HEK293 (cell line): Measurements from ENCODE around the gene SRF.

Experiments
- ATF2 ChIP-seq: fragments of 450-650 bp; formaldehyde crosslinking; IDR thresholded peaks from 2 replicates; pipeline ENCODE4 v1.5.1; 2016; ENCODE audit warnings: missing biosample characterization, missing genetic modification characterization, low read depth
- BCL11B ChIP-seq: fragments of 450-650 bp; formaldehyde crosslinking; IDR thresholded peaks from 2 replicates; pipeline ENCODE4 v1.5.1; 2016; ENCODE audit warnings: low read depth, missing biosample characterization, missing genetic modification characterization
- GLIS2 ChIP-seq: fragments of 450-650 bp; formaldehyde crosslinking; IDR thresholded peaks from 2 replicates; pipeline ENCODE4 v1.5.1; 2016; ENCODE audit warnings: missing biosample characterization, missing genetic modification characterization
- IKZF3 ChIP-seq: fragments of 450-650 bp; IDR thresholded peaks from 2 replicates; pipeline ENCODE4 v1.5.0; 2018; ENCODE audit warnings: missing biosample characterization, mild to moderate bottlenecking, missing genetic modification characterization, moderate library complexity
- KLF1 ChIP-seq: fragments of 450-650 bp; formaldehyde crosslinking; IDR thresholded peaks from 2 replicates; pipeline ENCODE4 v1.5.1; 2016; ENCODE audit warnings: missing biosample characterization, missing genetic modification characterization
- KLF9 ChIP-seq: fragments of 450-650 bp; formaldehyde crosslinking; IDR thresholded peaks from 2 replicates; pipeline ENCODE4 v1.5.1; 2016; ENCODE audit warnings: missing biosample characterization, missing genetic modification characterization, low read depth
- MEIS1 ChIP-seq: sonication (generic); formaldehyde crosslinking; IDR thresholded peaks from 2 replicates; pipeline ENCODE4 v1.8.1; 2022; ENCODE audit warnings: missing genetic modification reagents, mild to moderate bottlenecking, borderline replicate concordance
- PRDM1 ChIP-seq: fragments of 450-650 bp; formaldehyde crosslinking; IDR thresholded peaks from 2 replicates; pipeline ENCODE4; 2016; ENCODE audit warnings: missing biosample characterization, missing genetic modification characterization
- PRDM10 ChIP-seq: fragments of 450-650 bp; formaldehyde crosslinking; IDR thresholded peaks from 2 replicates; pipeline ENCODE4 v1.5.1; 2016; ENCODE audit warnings: missing biosample characterization, missing genetic modification characterization
- SALL2 ChIP-seq: fragments of 450-650 bp; formaldehyde crosslinking; IDR thresholded peaks from 2 replicates; pipeline ENCODE4 v1.5.0; 2017; ENCODE audit warnings: missing biosample characterization, mild to moderate bottlenecking, missing genetic modification characterization, borderline replicate concordance
- SCRT2 ChIP-seq: fragments of 450-650 bp; formaldehyde crosslinking; IDR thresholded peaks from 2 replicates; pipeline ENCODE4 v1.5.1; 2016; ENCODE audit warnings: missing biosample characterization, missing genetic modification characterization
- YY1 ChIP-seq: fragments of 450-650 bp; formaldehyde crosslinking; IDR thresholded peaks from 2 replicates; pipeline ENCODE4 v1.5.1; 2018; ENCODE audit warnings: missing biosample characterization, missing genetic modification characterization
- ZBTB21 ChIP-seq: fragments of 450-650 bp; formaldehyde crosslinking; IDR thresholded peaks from 2 replicates; pipeline ENCODE4 v1.5.1; 2017; ENCODE audit warnings: missing biosample characterization, missing genetic modification characterization
- ZEB2 ChIP-seq: fragments of 450-650 bp; formaldehyde crosslinking; IDR thresholded peaks from 2 replicates; pipeline ENCODE4 v1.5.1; 2016; ENCODE audit warnings: missing biosample characterization, missing genetic modification characterization
- ZNF121 ChIP-seq: fragments of 450-650 bp; formaldehyde crosslinking; IDR thresholded peaks from 2 replicates; pipeline ENCODE4 v1.5.1; 2016; ENCODE audit warnings: missing biosample characterization, missing genetic modification characterization
- ZNF280D ChIP-seq: fragments of 450-650 bp; formaldehyde crosslinking; IDR thresholded peaks from 2 replicates; pipeline ENCODE4 v1.5.1; 2016; ENCODE audit warnings: missing biosample characterization, missing genetic modification characterization
- ZNF311 ChIP-seq: fragments of 450-650 bp; formaldehyde crosslinking; IDR thresholded peaks from 2 replicates; pipeline ENCODE4 v1.5.1; 2017; ENCODE audit warnings: missing biosample characterization, missing genetic modification characterization, borderline replicate concordance
- ZNF366 ChIP-seq: fragments of 450-650 bp; formaldehyde crosslinking; conservative IDR thresholded peaks from 2 replicates; pipeline ENCODE4 v1.5.1; 2016; ENCODE audit warnings: missing biosample characterization, missing genetic modification characterization
- ZNF423 ChIP-seq: fragments of 450-650 bp; formaldehyde crosslinking; IDR thresholded peaks from 2 replicates; pipeline ENCODE4 v1.5.1; 2016; ENCODE audit warnings: missing biosample characterization, missing genetic modification characterization
- ZNF473 ChIP-seq: fragments of 450-650 bp; formaldehyde crosslinking; IDR thresholded peaks from 2 replicates; pipeline ENCODE4 v1.5.1; 2017; ENCODE audit warnings: missing biosample characterization, missing genetic modification characterization
- ZNF513 ChIP-seq: fragments of 450-650 bp; IDR thresholded peaks from 2 replicates; pipeline ENCODE4 v1.5.1; 2018; ENCODE audit warnings: missing biosample characterization, missing genetic modification characterization
- ZNF561 ChIP-seq: fragments of 450-650 bp; IDR thresholded peaks from 2 replicates; pipeline ENCODE4 v1.5.1; 2018; ENCODE audit warnings: missing biosample characterization, missing genetic modification characterization, borderline replicate concordance
- ZNF645 ChIP-seq: fragments of 450-650 bp; formaldehyde crosslinking; IDR thresholded peaks from 2 replicates; pipeline ENCODE4; 2016; ENCODE audit warnings: missing biosample characterization, missing genetic modification characterization
- ZNF692 ChIP-seq: fragments of 450-650 bp; formaldehyde crosslinking; IDR thresholded peaks from 2 replicates; pipeline ENCODE4 v1.5.1; 2016; ENCODE audit warnings: missing biosample characterization, missing genetic modification characterization
- ZNF747 ChIP-seq: fragments of 450-650 bp; formaldehyde crosslinking; IDR thresholded peaks from 2 replicates; pipeline ENCODE4 v1.5.1; 2016; ENCODE audit warnings: missing biosample characterization, missing genetic modification characterization
- ZNF76 ChIP-seq: fragments of 450-650 bp; formaldehyde crosslinking; IDR thresholded peaks from 2 replicates; pipeline ENCODE4; 2016; ENCODE audit warnings: low read depth, missing biosample characterization, missing genetic modification characterization, borderline replicate concordance
- ZNF785 ChIP-seq: fragments of 450-650 bp; formaldehyde crosslinking; IDR thresholded peaks from 2 replicates; pipeline ENCODE4 v1.5.1; 2016; ENCODE audit warnings: missing biosample characterization, missing genetic modification characterization
- ZXDB ChIP-seq: fragments of 450-650 bp; formaldehyde crosslinking; IDR thresholded peaks from 2 replicates; pipeline ENCODE4 v1.5.1; 2016; ENCODE audit warnings: missing biosample characterization, missing genetic modification characterization

The SRF gene

GRCh38 chr6:43173591-43174262 lies 2.7 kb downstream of the SRF start (continued):
- TF ChIP-seq ZNF561 (no peak), GLIS2 (tag by site-specific recombination) (no peak), SALL2 (tag by site-specific recombination) (no peak), ZNF747 (no peak), ZNF513 (tag by site-specific recombination) (no peak), ZBTB21 (peak; percentile 49; the same call in 1 of the 2 replicates), IKZF3 (tag by site-specific recombination) (peak; percentile 81), ZNF121 (tag by site-specific recombination) (no peak), ZNF785 (tag by site-specific recombination) (no peak), ATF2 (tag by site-specific recombination) (peak; percentile 90), MEIS1 (CRISPR knock-in tag) (no peak), ZNF76 (tag by site-specific recombination) (peak; percentile 89), PRDM1 (tag by site-specific recombination) (no peak), ZXDB (no peak), ZEB2 (tag by site-specific recombination) (0 out of 2 replicates have a peak, but pooled peaks have one; percentile 61), ZNF473 (no peak), ZNF366 (tag by site-specific recombination) (peak; percentile 54), KLF9 (no peak), YY1 (no peak), ZNF311 (tag by site-specific recombination) (no peak), ZNF645 (tag by site-specific recombination) (no peak), ZNF692 (tag by site-specific recombination) (no peak), ZNF280D (no peak), BCL11B (peak; percentile 27; the same call in 1 of the 2 replicates), PRDM10 (tag by site-specific recombination) (no peak), KLF1 (tag by site-specific recombination) (no peak), ZNF423 (tag by site-specific recombination) (no peak), SCRT2 (tag by site-specific recombination) (0 out of 2 replicates have a peak, but pooled peaks have one; percentile 9)
